CD4-positive, alpha-beta T cell treated with Interleukin-12 subunit alpha and Interleukin-12 subunit beta, for 1 hour (primary cell): ENCODE measurements around the gene CPD.

Experiments used
- DNase-seq: peaks from one replicate; pipeline ENCODE4 v3.0.0-alpha.2; 2020

The CPD gene

GRCh38 chr17:30357476-30357875, 21.3 kb upstream of the CPD start:
- no peak for DNase-seq

GRCh38 chr17:30358055-30358760, 20.5 kb upstream of the CPD start:
- no peak for DNase-seq

- DNase-seq, result no peak
Observed at GRCh38 chr17:30360086-30360808, 18.5 kb upstream of the CPD start.

GRCh38 chr17:30361766-30362279, 16.9 kb upstream of the CPD start:
- DNase-seq, result no peak

- DNase-seq, result peak; percentile 79
Observed at GRCh38 chr17:30363715-30364202, 15.0 kb upstream of the CPD start.

GRCh38 chr17:30366536-30366935, 12.2 kb upstream of the CPD start:
- no peak for DNase-seq

- no peak for DNase-seq
Observed at GRCh38 chr17:30368912-30369720, 9.6 kb upstream of the CPD start.

- DNase-seq, result no peak
Observed at GRCh38 chr17:30369995-30370394, 8.7 kb upstream of the CPD start.

GRCh38 chr17:30372755-30373154, 6.0 kb upstream of the CPD start:
- no peak for DNase-seq

GRCh38 chr17:30375661-30376060, 3.1 kb upstream of the CPD start:
- no peak for DNase-seq

- no peak for DNase-seq
Observed at GRCh38 chr17:30376621-30377452, 1.9 kb upstream of the CPD start.

GRCh38 chr17:30377574-30378240, 1.0 kb upstream of the CPD start:
- DNase-seq, result no peak

GRCh38 chr17:30378241-30378824, 394 bp upstream of the CPD start:
- DNase-seq, result peak; percentile 73

- DNase-seq, result peak; percentile 34
Observed at GRCh38 chr17:30379303-30379902, 676 bp downstream of the CPD start.

GRCh38 chr17:30379903-30380381, 1.2 kb downstream of the CPD start:
- peak; percentile 15 for DNase-seq

- DNase-seq, result no peak
Observed at GRCh38 chr17:30380643-30381339, 2.1 kb downstream of the CPD start.

GRCh38 chr17:30381340-30381659, 2.6 kb downstream of the CPD start:
- DNase-seq, result no peak

GRCh38 chr17:30382345-30382744, 3.6 kb downstream of the CPD start:
- DNase-seq, result no peak

GRCh38 chr17:30388321-30389179, 9.8 kb downstream of the CPD start:
- DNase-seq, result no peak
